ENCODE measurements around the gene SLC26A11.

Gene SLC26A11

GRCh38 chr17:80225230-80225629 is 5.0 kb downstream of the SLC26A11 start:
- no peaks in the 10 kb centered on the region for H3F3A ChIP-seq (ENCODE audit: insufficient read depth)
- H3K4me3 ChIP-seq (ENCODE audit: insufficient read depth, low read length, poor library complexity, severe bottlenecking): no peak overlapping the region
- H4K20me1 ChIP-seq (ENCODE audit: low read depth, low read length): no peaks in the 10 kb centered on the region
- H3K27ac ChIP-seq (ENCODE audit: low read depth, low read length): no peak overlapping the region
- no peaks in the 10 kb centered on the region for H3K79me2 ChIP-seq (ENCODE audit: insufficient read depth, low read length)
- no peak overlapping the region for H3K9ac ChIP-seq (ENCODE audit: low read length)
- no peak for TF ChIP-seq CTCF (IDR thresholded peaks at IDR 0.05; ENCODE audit: insufficient read depth, low read length, poor library complexity, severe bottlenecking)
- no peak for TF ChIP-seq EZH2phosphoT487 (conservative IDR thresholded peaks at IDR 0.05; ENCODE audit: low read length)
- no peaks in the 10 kb centered on the region for H3K27me3 ChIP-seq (ENCODE audit: low read length)
- H3K9me2 ChIP-seq (replicated peaks; ENCODE audit: insufficient read depth, low read length): no peaks in the 10 kb centered on the region
- H3K9me3 ChIP-seq (ENCODE audit: insufficient read depth, low read length): no peaks in the 10 kb centered on the region
- H2AFZ ChIP-seq (ENCODE audit: low read depth, low read length, severe bottlenecking): no peak overlapping the region
- no peak overlapping the region for H3K4me2 ChIP-seq (ENCODE audit: low read depth, low read length, poor library complexity, severe bottlenecking)
- no peaks in the 10 kb centered on the region for H3K36me3 ChIP-seq (ENCODE audit: low read length)

GRCh38 chr17:80227156-80227555 is 6.9 kb downstream of the SLC26A11 start:
- Histone ChIP-seq H3K36me3 (ENCODE audit: low read length) (no peaks in the 10 kb centered on the region), H3K9me3 (ENCODE audit: insufficient read depth, low read length) (peaks cover 1% of the 10 kb centered on the region; the same call in 1 of the 2 replicates), H3K4me2 (ENCODE audit: low read depth, low read length, poor library complexity, severe bottlenecking) (no peak overlapping the region), H2AFZ (ENCODE audit: low read depth, low read length, severe bottlenecking) (no peak overlapping the region), H3F3A (ENCODE audit: insufficient read depth) (no peaks in the 10 kb centered on the region), H3K9me2 (replicated peaks; ENCODE audit: insufficient read depth, low read length) (no peaks in the 10 kb centered on the region), H3K27ac (ENCODE audit: low read depth, low read length) (no peak overlapping the region), H3K27me3 (ENCODE audit: low read length) (no peaks in the 10 kb centered on the region), H3K79me2 (ENCODE audit: insufficient read depth, low read length) (no peaks in the 10 kb centered on the region), H3K9ac (ENCODE audit: low read length) (no peak overlapping the region), H4K20me1 (ENCODE audit: low read depth, low read length) (no peaks in the 10 kb centered on the region), H3K4me3 (ENCODE audit: insufficient read depth, low read length, poor library complexity, severe bottlenecking) (no peak overlapping the region)
- TF ChIP-seq EZH2phosphoT487 (conservative IDR thresholded peaks at IDR 0.05; ENCODE audit: low read length): no peak
- TF ChIP-seq CTCF (IDR thresholded peaks at IDR 0.05; ENCODE audit: insufficient read depth, low read length, poor library complexity, severe bottlenecking): no peak

GRCh38 chr17:80227666-80228065 is 7.4 kb downstream of the SLC26A11 start:
- Histone ChIP-seq H4K20me1 (ENCODE audit: low read depth, low read length) (no peaks in the 10 kb centered on the region), H3K27me3 (ENCODE audit: low read length) (no peaks in the 10 kb centered on the region), H2AFZ (ENCODE audit: low read depth, low read length, severe bottlenecking) (no peak overlapping the region), H3K4me2 (ENCODE audit: low read depth, low read length, poor library complexity, severe bottlenecking) (no peak overlapping the region), H3K36me3 (ENCODE audit: low read length) (no peaks in the 10 kb centered on the region), H3K9ac (ENCODE audit: low read length) (no peak overlapping the region), H3F3A (ENCODE audit: insufficient read depth) (no peaks in the 10 kb centered on the region), H3K9me3 (ENCODE audit: insufficient read depth, low read length) (peaks cover 6% of the 10 kb centered on the region; the same call in 1 of the 2 replicates), H3K79me2 (ENCODE audit: insufficient read depth, low read length) (no peaks in the 10 kb centered on the region), H3K4me3 (ENCODE audit: insufficient read depth, low read length, poor library complexity, severe bottlenecking) (no peak overlapping the region), H3K9me2 (replicated peaks; ENCODE audit: insufficient read depth, low read length) (no peaks in the 10 kb centered on the region), H3K27ac (ENCODE audit: low read depth, low read length) (no peak overlapping the region)
- TF ChIP-seq CTCF (IDR thresholded peaks at IDR 0.05; ENCODE audit: insufficient read depth, low read length, poor library complexity, severe bottlenecking) (no peak), EZH2phosphoT487 (conservative IDR thresholded peaks at IDR 0.05; ENCODE audit: low read length) (no peak)
